Upper lobe of left lung (tissue), 4 donors: ENCODE results near the gene CSE1L.

Experiments
- EP300 ChIP-seq, 4 donors: sonication (generic); formaldehyde crosslinking; IDR thresholded peaks; one replicate each; pipeline ENCODE4 v1.5.1; 2017; ENCODE audit warnings: antibody characterized with exemption in 4 of 4, control low read depth in 2 of 4
- POLR2A ChIP-seq, 4 donors: fragments of 450-650 bp; IDR thresholded peaks; one replicate each; pipeline ENCODE4 v1.5.1; 2016 to 2017; ENCODE audit warnings: antibody characterized with exemption in 4 of 4, mild to moderate bottlenecking in 2 of 4
- POLR2AphosphoS5 ChIP-seq, 2 donors: sonication (generic); formaldehyde crosslinking; IDR thresholded peaks; one replicate each; pipeline ENCODE4 v1.5.1; 2017; ENCODE audit warnings: antibody characterized with exemption in 2 of 2
- TF ChIP-seq, protein P1 (sequence below), 6 experiments: fragments of 450-650 bp in 4 of 6; fragments of 200-600 bp in 2 of 6; sonication (generic) in 2 of 6; IDR thresholded peaks; one replicate each; pipeline ENCODE4 v1.5.1; 2016 to 2019; ENCODE audit warnings: antibody characterized with exemption in 6 of 6

DNA sequence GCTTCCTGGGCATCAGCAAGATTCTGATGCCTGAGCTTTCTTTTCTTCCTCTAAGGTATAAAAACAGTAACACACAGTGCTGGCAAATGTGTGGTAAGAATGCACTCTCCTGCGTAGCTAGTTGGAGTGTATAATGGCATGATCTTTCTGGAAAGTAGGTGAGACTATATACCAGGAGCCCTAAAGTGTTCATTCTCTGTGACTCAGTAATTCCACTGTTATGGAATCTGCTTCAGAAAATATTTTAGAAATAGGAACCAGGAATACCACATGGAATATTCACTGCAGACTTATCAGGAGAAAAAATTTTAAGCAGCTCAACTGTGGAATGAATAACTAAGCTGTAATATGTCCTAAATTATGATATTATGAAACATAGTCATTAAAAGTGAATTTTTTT is 16.9 kb upstream of the CSE1L start:
- TF ChIP-seq, protein P1, sequence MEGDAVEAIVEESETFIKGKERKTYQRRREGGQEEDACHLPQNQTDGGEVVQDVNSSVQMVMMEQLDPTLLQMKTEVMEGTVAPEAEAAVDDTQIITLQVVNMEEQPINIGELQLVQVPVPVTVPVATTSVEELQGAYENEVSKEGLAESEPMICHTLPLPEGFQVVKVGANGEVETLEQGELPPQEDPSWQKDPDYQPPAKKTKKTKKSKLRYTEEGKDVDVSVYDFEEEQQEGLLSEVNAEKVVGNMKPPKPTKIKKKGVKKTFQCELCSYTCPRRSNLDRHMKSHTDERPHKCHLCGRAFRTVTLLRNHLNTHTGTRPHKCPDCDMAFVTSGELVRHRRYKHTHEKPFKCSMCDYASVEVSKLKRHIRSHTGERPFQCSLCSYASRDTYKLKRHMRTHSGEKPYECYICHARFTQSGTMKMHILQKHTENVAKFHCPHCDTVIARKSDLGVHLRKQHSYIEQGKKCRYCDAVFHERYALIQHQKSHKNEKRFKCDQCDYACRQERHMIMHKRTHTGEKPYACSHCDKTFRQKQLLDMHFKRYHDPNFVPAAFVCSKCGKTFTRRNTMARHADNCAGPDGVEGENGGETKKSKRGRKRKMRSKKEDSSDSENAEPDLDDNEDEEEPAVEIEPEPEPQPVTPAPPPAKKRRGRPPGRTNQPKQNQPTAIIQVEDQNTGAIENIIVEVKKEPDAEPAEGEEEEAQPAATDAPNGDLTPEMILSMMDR (IDR thresholded peaks at IDR 0.05) = no peak
- TF ChIP-seq POLR2AphosphoS5 (IDR thresholded peaks at IDR 0.05) (no peak), EP300 (IDR thresholded peaks at IDR 0.05) (no peak), POLR2A (IDR thresholded peaks at IDR 0.05) (no peak)
